Ectodermal cell (in vitro differentiated cells): Measurements from ENCODE around the gene OMA1. TPM values are rescaled to one million over a fixed set of nuclear protein-coding genes. Genes with fewer than 3 reads are reported as not detected.

ENCODE experiments used
- H3K27ac ChIP-seq: 2 replicates; pipeline ENCODE4 v1.7.0; 2013; ENCODE audit warnings: mild to moderate bottlenecking, low read depth, low read length; ENCODE audit not compliant: insufficient read depth, poor library complexity, severe bottlenecking
- H3K27me3 ChIP-seq: 2 replicates; pipeline ENCODE4 v1.7.0; 2013; ENCODE audit warnings: mild to moderate bottlenecking, low read length; ENCODE audit not compliant: insufficient read depth, control insufficient read depth, poor library complexity, severe bottlenecking
- H3K36me3 ChIP-seq: one replicate; pipeline ENCODE4 v1.7.0; 2013; ENCODE audit warnings: low read length; ENCODE audit not compliant: control insufficient read depth, insufficient read depth
- H3K4me1 ChIP-seq: one replicate; pipeline ENCODE4 v1.7.0; 2013; ENCODE audit warnings: low read length; ENCODE audit not compliant: control insufficient read depth, insufficient read depth
- H3K4me3 ChIP-seq: 2 replicates; pipeline ENCODE4 v1.7.0; 2013; ENCODE audit warnings: low read depth, low read length, control low read depth; ENCODE audit not compliant: insufficient read depth
- H3K9me3 ChIP-seq: 2 replicates; pipeline ENCODE4 v1.7.0; 2013; ENCODE audit warnings: mild to moderate bottlenecking, low read length, moderate library complexity; ENCODE audit not compliant: control insufficient read depth
- WGBS, 2 experiments: methylation state at CpG; one replicate each; pipeline ENCODE4 v1.1.7; 2013; ENCODE audit warnings: missing lambda C conversion rate in 2 of 2; 5-methylcytosine and 5-hydroxymethylcytosine counted together
- polyA plus RNA-seq, 4 experiments: library from polyadenylated mRNA; stranded (reverse); fragments of 50-300 nt; gene quantifications; one replicate each; pipeline ENCODE4 v1.2.3, GENCODE V29; 2013

Gene OMA1
- polyA plus RNA-seq (2013, experiment 1 of 4): 18.4 TPM
- polyA plus RNA-seq (2013, experiment 2 of 4): 13.8 TPM
- 9.0 TPM for polyA plus RNA-seq (2013, experiment 3 of 4)
- polyA plus RNA-seq (2013, experiment 4 of 4): 8.6 TPM

DNA sequence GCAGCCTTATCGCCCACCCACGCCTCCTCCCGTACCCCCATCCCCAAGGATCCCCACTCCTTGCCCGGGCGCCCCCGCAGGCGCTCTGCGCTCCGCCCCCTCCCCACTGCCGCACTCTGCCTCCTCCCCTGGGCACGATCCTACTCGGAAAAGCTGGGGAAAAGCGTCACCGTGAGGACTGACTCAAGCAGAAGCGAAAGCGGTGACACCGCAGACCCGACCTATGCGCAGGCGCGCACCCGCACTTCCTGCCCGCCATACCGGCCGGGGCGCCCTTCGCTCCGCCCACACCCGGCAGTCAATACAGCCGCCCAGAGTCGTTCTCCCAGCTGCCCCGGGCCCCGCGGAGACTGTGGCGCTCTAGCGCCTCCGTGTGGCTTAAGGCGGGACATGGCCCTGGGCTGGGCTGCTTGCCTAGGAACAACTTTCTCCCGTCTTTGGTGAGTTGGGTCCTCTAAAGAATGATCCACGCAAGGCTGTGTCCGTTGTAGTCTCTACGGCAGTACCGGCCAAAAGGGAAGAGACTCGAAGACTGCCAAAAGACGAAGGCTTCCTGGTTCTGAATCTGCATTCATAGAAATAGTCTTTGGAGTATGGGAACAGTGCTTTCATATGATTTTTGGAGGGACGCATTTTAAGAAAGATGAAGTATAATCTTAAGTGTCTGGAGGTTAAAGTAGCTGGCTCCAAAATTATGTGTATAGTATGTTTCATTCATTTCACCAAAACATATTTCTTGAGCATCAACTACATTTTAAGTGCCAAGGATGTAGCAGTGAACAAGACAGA lies at the start of gene OMA1:
OMA1 (minus strand) TSS at position 207 of the 789 bp plus-strand sequence. CDS start 7,432 bp downstream, outside the sequence.
- 4% methylated on average over 45 to 46 of the region's 46 CpGs for WGBS, 2 experiments
- H3K4me3 ChIP-seq: peak within 1 kb of the TSS; percentile 69
- H3K27ac ChIP-seq: peak within 1 kb of the TSS; percentile 82
- H3K27me3 ChIP-seq: no peaks in the 10 kb centered on the region
- H3K36me3 ChIP-seq: no peaks in the 10 kb centered on the region
- no peaks in the 10 kb centered on the region for H3K4me1 ChIP-seq
- H3K9me3 ChIP-seq: no peaks in the 10 kb centered on the region

DNA sequence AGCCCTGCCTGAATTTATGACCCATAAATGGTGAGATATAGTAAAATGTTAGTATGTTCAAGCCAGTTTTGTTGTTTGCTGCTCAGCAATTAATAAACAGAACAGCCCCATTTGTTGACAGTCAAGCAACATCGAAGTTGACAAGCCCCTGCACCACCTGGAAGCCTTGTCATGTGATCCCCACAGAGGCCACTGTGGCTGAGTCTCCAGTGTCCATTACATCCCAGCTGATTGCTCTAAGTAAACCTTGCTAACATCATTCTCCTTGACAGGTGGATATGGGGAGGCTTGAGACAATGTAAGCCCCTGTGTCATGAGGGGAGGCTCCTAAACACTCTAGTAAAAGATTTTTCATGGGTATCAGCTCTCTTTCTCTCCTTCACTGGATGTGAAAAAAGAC lies 48.0 kb upstream of the OMA1 start:
- no peaks in the 10 kb centered on the region for H3K36me3 ChIP-seq
- no peak overlapping the region for H3K27ac ChIP-seq
- H3K9me3 ChIP-seq: no peaks in the 10 kb centered on the region
- H3K27me3 ChIP-seq: no peaks in the 10 kb centered on the region
- H3K4me3 ChIP-seq: no peak overlapping the region
- WGBS, 2 experiments: 86 to 96% methylated on average over 1 of the region's 1 CpG
- no peaks in the 10 kb centered on the region for H3K4me1 ChIP-seq

DNA sequence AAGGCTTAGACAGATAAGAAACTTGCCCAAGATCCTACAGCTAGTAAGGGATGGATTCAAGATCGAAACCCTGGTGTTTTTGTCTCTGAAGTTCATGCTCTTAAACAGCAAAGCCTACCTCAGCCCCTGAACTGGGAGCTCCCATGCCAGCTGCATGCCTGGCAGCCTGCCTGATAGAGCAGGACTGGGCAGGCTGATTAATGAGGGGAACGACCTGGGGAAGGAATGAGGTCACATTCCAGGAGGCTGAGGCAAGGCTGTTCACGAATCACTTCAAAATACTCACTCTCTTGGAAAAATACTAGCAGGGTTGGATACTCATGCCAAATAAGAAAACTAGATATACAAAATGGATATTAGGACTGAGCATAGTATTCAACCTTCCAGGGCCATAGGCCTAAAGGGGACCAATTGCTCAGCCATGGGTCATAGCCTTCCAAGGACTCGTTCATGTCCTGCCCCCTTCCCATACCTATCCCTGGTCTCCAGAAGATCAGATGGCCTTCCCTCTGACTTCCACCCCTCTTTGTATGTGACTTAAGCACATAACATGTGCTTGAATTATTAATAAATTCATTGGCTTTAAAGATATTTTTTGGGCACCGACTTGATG lies 46.1 kb upstream of the OMA1 start:
- no peak overlapping the region for H3K27ac ChIP-seq
- no peaks in the 10 kb centered on the region for H3K9me3 ChIP-seq
- no peaks in the 10 kb centered on the region for H3K36me3 ChIP-seq
- no peaks in the 10 kb centered on the region for H3K4me1 ChIP-seq
- WGBS, 2 experiments: 79 to 86% methylated on average over 5 of the region's 5 CpGs
- no peaks in the 10 kb centered on the region for H3K27me3 ChIP-seq
- H3K4me3 ChIP-seq: no peak overlapping the region

- H3K4me3 ChIP-seq: no peak overlapping the region
- H3K27ac ChIP-seq: no peak overlapping the region
- WGBS, 2 experiments: 89 to 94% methylated on average over 1 of the region's 1 CpG
- no peaks in the 10 kb centered on the region for H3K36me3 ChIP-seq
- no peaks in the 10 kb centered on the region for H3K4me1 ChIP-seq
- H3K9me3 ChIP-seq: no peaks in the 10 kb centered on the region
- H3K27me3 ChIP-seq: no peaks in the 10 kb centered on the region
Observed at GRCh38 chr1:58591806-58592205, 45.3 kb upstream of the OMA1 start.

GRCh38 chr1:58590019-58590418 lies 43.5 kb upstream of the OMA1 start:
- Histone ChIP-seq H3K27me3 (no peaks in the 10 kb centered on the region), H3K36me3 (no peaks in the 10 kb centered on the region), H3K27ac (no peak overlapping the region), H3K4me3 (no peak overlapping the region), H3K9me3 (no peaks in the 10 kb centered on the region), H3K4me1 (no peaks in the 10 kb centered on the region)

DNA sequence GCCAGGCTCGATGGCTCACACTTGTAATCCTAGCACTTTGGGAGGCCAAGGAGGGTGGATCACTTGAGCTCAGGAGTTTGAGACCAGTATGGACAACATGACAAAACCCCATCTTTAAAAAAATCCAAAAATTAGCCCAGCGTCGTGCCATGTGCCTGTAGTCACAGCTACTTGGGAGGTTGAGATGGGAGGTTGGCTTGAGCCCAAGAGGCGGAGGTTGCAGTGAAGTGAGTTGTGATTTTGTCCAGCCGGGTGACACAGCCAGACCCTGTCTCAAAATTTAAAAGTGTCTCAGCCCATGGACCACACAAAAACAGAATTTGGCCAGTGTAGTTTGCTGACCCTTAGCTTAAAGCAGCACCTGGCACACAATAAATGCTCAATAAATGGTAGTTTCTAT lies 41.9 kb upstream of the OMA1 start:
- H3K27ac ChIP-seq: no peak overlapping the region

DNA sequence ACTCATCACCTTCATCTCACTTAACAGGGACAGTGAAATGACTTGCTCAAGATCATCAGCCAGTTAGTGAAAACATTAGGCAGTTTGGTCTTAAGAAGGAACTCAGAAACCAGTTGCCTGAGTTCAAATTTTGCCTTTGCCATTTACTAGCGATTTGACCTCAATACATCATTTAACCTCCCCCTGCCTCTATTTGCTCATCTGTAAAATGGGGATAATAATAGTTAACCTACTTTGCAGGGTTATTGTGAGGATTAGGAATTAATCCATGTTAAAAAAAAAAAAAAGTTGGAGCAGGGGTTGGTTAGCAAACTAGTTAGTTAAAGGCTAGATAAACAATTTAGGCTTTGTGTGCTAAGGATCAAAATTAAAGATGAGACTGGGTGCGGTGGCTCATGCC lies 41.1 kb upstream of the OMA1 start:
- WGBS, 2 experiments: 93 to 100% methylated on average over 1 of the region's 2 CpGs
- H3K36me3 ChIP-seq: no peaks in the 10 kb centered on the region
- H3K4me1 ChIP-seq: no peaks in the 10 kb centered on the region

More for the DNA sequence above, 41.9 kb upstream of the OMA1 start:
- Histone ChIP-seq H3K9me3 (no peaks in the 10 kb centered on the region), H3K4me3 (no peak overlapping the region), H3K27me3 (no peaks in the 10 kb centered on the region), H3K36me3 (no peaks in the 10 kb centered on the region), H3K4me1 (no peaks in the 10 kb centered on the region)
- WGBS, 2 experiments: 94 to 95% methylated on average over 5 of the region's 5 CpGs

DNA sequence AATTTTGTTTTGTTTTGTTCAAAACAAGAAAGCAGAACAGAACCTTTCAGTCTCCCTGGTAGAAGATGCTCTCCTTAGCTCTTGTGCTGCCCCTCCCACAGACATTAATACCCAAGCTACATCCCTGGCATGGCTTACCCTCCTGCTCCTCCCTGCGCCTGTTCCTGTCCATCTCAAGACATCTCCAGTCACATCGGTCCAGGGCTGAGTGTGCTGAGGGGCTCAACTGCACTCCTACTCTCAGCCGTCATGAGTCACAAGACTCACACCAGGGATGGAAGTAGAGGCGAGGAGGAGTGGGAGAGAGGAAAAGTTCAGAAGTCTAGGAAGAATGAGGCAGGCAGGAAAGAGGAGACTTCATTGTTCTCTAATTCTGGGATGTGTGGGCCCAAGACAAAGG lies 39.7 kb upstream of the OMA1 start:
- H3K9me3 ChIP-seq: no peaks in the 10 kb centered on the region
- H3K4me1 ChIP-seq: no peaks in the 10 kb centered on the region
- H3K27me3 ChIP-seq: no peaks in the 10 kb centered on the region
- WGBS, 2 experiments: 68 to 70% methylated on average over 4 of the region's 4 CpGs
- H3K27ac ChIP-seq: no peak overlapping the region
- no peak overlapping the region for H3K4me3 ChIP-seq
- H3K36me3 ChIP-seq: no peaks in the 10 kb centered on the region

More for the DNA sequence above, 41.1 kb upstream of the OMA1 start:
- no peak overlapping the region for H3K4me3 ChIP-seq
- no peaks in the 10 kb centered on the region for H3K9me3 ChIP-seq
- H3K27me3 ChIP-seq: no peaks in the 10 kb centered on the region
- no peak overlapping the region for H3K27ac ChIP-seq

DNA sequence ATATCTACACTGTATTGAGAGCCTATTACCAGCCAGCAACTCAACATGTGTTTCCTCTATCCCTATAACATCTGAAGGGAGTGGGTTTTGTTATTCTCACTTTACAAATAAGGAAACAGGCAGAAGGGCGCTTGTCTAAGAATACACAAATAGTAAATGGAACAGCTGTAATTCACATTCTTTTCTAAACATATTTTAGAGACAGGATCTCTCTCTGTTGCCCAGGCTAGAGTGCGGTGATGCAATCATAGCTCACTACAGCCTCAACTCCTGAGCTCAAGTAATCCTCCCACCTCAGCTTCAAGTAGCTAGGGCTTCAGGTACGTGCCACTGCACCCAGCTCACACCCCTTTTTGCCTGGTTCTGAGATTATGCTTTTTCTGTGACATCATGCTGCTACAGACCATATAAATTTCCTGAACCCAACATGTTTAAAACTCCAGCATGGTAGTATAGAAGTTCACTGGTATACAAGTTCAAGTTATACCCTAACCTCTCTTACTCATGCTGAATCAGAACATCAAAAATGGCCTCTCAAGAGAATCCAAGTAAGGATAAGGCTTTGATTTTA lies 39.1 kb upstream of the OMA1 start:
- no peaks in the 10 kb centered on the region for H3K27me3 ChIP-seq
- H3K4me1 ChIP-seq: no peaks in the 10 kb centered on the region
- 69% methylated on average over 3 of the region's 3 CpGs for WGBS, 2 experiments
- no peaks in the 10 kb centered on the region for H3K9me3 ChIP-seq
- H3K4me3 ChIP-seq: no peak overlapping the region
- no peak overlapping the region for H3K27ac ChIP-seq
- H3K36me3 ChIP-seq: no peaks in the 10 kb centered on the region

DNA sequence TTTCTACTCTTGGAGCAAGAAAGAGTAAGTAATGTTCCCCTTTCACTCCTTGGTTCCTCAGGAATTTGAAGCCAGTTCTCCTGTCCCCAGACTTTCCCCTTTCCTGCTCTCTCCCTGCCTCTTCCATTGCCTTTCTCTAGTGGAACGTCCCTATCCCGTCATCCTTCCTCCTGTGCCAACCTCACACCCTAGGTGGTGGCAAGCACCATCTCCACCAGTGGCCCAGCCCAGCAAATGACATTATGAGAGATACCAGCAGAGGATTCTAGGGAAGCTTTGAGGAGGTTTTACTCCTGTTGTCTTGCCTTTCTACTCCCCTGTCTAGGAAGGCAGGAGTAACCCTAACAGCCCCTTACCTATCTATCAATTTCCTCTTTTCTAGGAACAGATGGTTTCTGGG lies 38.6 kb upstream of the OMA1 start:
- WGBS, 2 experiments: 57% methylated on average over 2 of the region's 2 CpGs
- Histone ChIP-seq H3K4me3 (no peak overlapping the region), H3K4me1 (no peaks in the 10 kb centered on the region), H3K36me3 (no peaks in the 10 kb centered on the region), H3K27me3 (no peaks in the 10 kb centered on the region), H3K27ac (no peak overlapping the region), H3K9me3 (no peaks in the 10 kb centered on the region)
